ENCODE measurements around the gene PORCN. TPM values are rescaled to one million over a fixed set of nuclear protein-coding genes. Genes with fewer than 3 reads are reported as not detected.
"Not testable (repeated sequence)": the region's sequence is repeated elsewhere in the genome, so short reads cannot be mapped to it uniquely, and the experiment has no call there.

PORCN gene
- total RNA-seq, 2 donors from 2014 or later, result 6.2 to 22.7 TPM

GRCh38 chrX:48514126-48514806, 5.5 kb downstream of the PORCN start:
- 85 to 91% methylated on average over 6 to 15 of the region's 16 CpGs for WGBS, 2 donors
- Histone ChIP-seq H3K4me3 (no peak overlapping the region), H3K27me3 (no peaks in the 10 kb centered on the region), H3K4me1 (peaks cover 5% of the 10 kb centered on the region), H3K9me3 (no peaks in the 10 kb centered on the region), H3K27ac (no peak overlapping the region), H3K36me3 (replicated peaks in 1 of 2; ENCODE audit: insufficient read depth in 1 of 2, low read depth in 2 of 2) (no peaks in the 10 kb centered on the region)
- TF ChIP-seq CTCF (IDR thresholded peaks at IDR 0.05) (no peak), POLR2A (IDR thresholded peaks at IDR 0.05) (no peak)
- ATAC-seq (no peak), DNase-seq (no peak)
- intact Hi-C loops (cut with DNase I), result no loop called here

- Histone ChIP-seq H3K4me1 (no peaks in the 10 kb centered on the region), H3K36me3 (replicated peaks in 1 of 2; ENCODE audit: insufficient read depth in 1 of 2, low read depth in 2 of 2) (no peaks in the 10 kb centered on the region), H3K27me3 (no peaks in the 10 kb centered on the region), H3K27ac (no peak overlapping the region), H3K9me3 (no peaks in the 10 kb centered on the region), H3K4me3 (no peak overlapping the region)
- DNase-seq (no peak), ATAC-seq (no peak)
- 83 to 88% methylated on average over 7 to 8 of the region's 9 CpGs for WGBS, 2 donors
- TF ChIP-seq POLR2A (IDR thresholded peaks at IDR 0.05) (no peak), CTCF (IDR thresholded peaks at IDR 0.05) (no peak)
- intact Hi-C loops (cut with DNase I), result no loop called here
Measured at GRCh38 chrX:48514868-48515460, 6.2 kb downstream of the PORCN start.

GRCh38 chrX:48515842-48516241, 7.0 kb downstream of the PORCN start:
- Histone ChIP-seq H3K4me3 (no peak overlapping the region), H3K27ac (no peak overlapping the region), H3K9me3 (no peaks in the 10 kb centered on the region), H3K27me3 (no peaks in the 10 kb centered on the region), H3K4me1 (no peaks in the 10 kb centered on the region), H3K36me3 (replicated peaks in 1 of 2; ENCODE audit: insufficient read depth in 1 of 2, low read depth in 2 of 2) (no peaks in the 10 kb centered on the region)
- intact Hi-C loops (cut with DNase I), result no loop called here
- no peak for TF ChIP-seq POLR2A (IDR thresholded peaks at IDR 0.05)
- ATAC-seq (no peak), DNase-seq (no peak)
- 68% methylated on average over 3 of the region's 10 CpGs; no CpG with 5 or more reads in 1 of the 2 donors for WGBS, 2 donors

- Histone ChIP-seq H3K27ac (no peak overlapping the region), H3K4me3 (no peak overlapping the region), H3K4me1 (no peaks in the 10 kb centered on the region), H3K27me3 (no peaks in the 10 kb centered on the region), H3K9me3 (no peaks in the 10 kb centered on the region), H3K36me3 (replicated peaks in 1 of 2; ENCODE audit: insufficient read depth in 1 of 2, low read depth in 2 of 2) (no peaks in the 10 kb centered on the region)
- WGBS, 2 donors, result 66 to 79% methylated on average over 5 to 10 of the region's 10 CpGs
- ATAC-seq (no peak), DNase-seq (no peak)
- intact Hi-C loops (cut with DNase I), result no loop called here
- TF ChIP-seq POLR2A (IDR thresholded peaks at IDR 0.05) (no peak), CTCF (IDR thresholded peaks at IDR 0.05) (no peak)
Measured at GRCh38 chrX:48516285-48516684, 7.5 kb downstream of the PORCN start.

- TF ChIP-seq CTCF (IDR thresholded peaks at IDR 0.05) (no peak), POLR2A (IDR thresholded peaks at IDR 0.05) (no peak)
- DNase-seq (no peak), ATAC-seq (no peak)
- no peaks in the 10 kb centered on the region for H3K36me3 ChIP-seq (replicated peaks in 1 of 2; ENCODE audit: insufficient read depth in 1 of 2, low read depth in 2 of 2)
- H3K27ac ChIP-seq, result no peak overlapping the region
- H3K4me3 ChIP-seq, result no peak overlapping the region
- no peaks in the 10 kb centered on the region for H3K9me3 ChIP-seq
- intact Hi-C loops (cut with DNase I), result no loop called here
- WGBS, 2 donors, result 88% methylated on average over 3 of the region's 5 CpGs; no CpG with 5 or more reads in 1 of the 2 donors
- H3K27me3 ChIP-seq, result no peaks in the 10 kb centered on the region
- no peaks in the 10 kb centered on the region for H3K4me1 ChIP-seq
Measured at GRCh38 chrX:48516987-48517386, 8.2 kb downstream of the PORCN start.

- intact Hi-C loops (cut with DNase I), result not testable (repeated sequence)
- 75% methylated on average over 4 of the region's 4 CpGs; no CpG with 5 or more reads in 1 of the 2 donors for WGBS, 2 donors
Measured at GRCh38 chrX:48519481-48519880, 10.7 kb downstream of the PORCN start.

More at GRCh38 chrX:48519481-48519880, 10.7 kb downstream of the PORCN start:
- not testable (repeated sequence) for H3K27me3 ChIP-seq; H3K9me3 ChIP-seq; H3K4me1 ChIP-seq; H3K4me3 ChIP-seq; DNase-seq; ATAC-seq; H3K36me3 ChIP-seq (replicated peaks in 1 of 2; ENCODE audit: insufficient read depth in 1 of 2, low read depth in 2 of 2); H3K27ac ChIP-seq

All from body of pancreas (tissue), 4 donors.